GM19324 (cell line): ENCODE results near the gene AMPD3.

ENCODE experiments used
- ATAC-seq: cut with Tn5 transposase; IDR thresholded peaks from one replicate; pipeline ENCODE4 v1.9.1; 2021; ENCODE audit warnings: mild to moderate bottlenecking, moderate library complexity; ENCODE audit not compliant: unreplicated experiment, low FRiP score

AMPD3 gene

GRCh38 chr11:10500757-10501684, 46.0 kb downstream of the AMPD3 start:
- no peak for ATAC-seq

- no peak for ATAC-seq
Measured at GRCh38 chr11:10502065-10502680, 47.1 kb downstream of the AMPD3 start.

GRCh38 chr11:10502770-10503169, 47.7 kb downstream of the AMPD3 start:
- ATAC-seq: no peak

GRCh38 chr11:10503221-10503620, 48.2 kb downstream of the AMPD3 start:
- no peak for ATAC-seq

GRCh38 chr11:10503777-10504480, 48.9 kb downstream of the AMPD3 start:
- ATAC-seq: no peak

GRCh38 chr11:10504490-10504889, 49.4 kb downstream of the AMPD3 start:
- no peak for ATAC-seq

- ATAC-seq: no peak
Measured at GRCh38 chr11:10505278-10506007, 50.4 kb downstream of the AMPD3 start.

- no peak for ATAC-seq
Measured at GRCh38 chr11:10506008-10506370, 50.9 kb downstream of the AMPD3 start.

GRCh38 chr11:10511181-10511621, 56.1 kb downstream of the AMPD3 start:
- no peak for ATAC-seq

GRCh38 chr11:10514202-10514601, 59.1 kb downstream of the AMPD3 start:
- ATAC-seq: no peak

- no peak for ATAC-seq
Measured at GRCh38 chr11:10514709-10515108, 59.6 kb downstream of the AMPD3 start.

GRCh38 chr11:10515418-10515817, 60.4 kb downstream of the AMPD3 start:
- ATAC-seq: no peak

GRCh38 chr11:10518123-10518522, 63.1 kb downstream of the AMPD3 start:
- ATAC-seq: no peak

- ATAC-seq: no peak
Measured at GRCh38 chr11:10518891-10519290, 63.8 kb downstream of the AMPD3 start.

GRCh38 chr11:10519630-10520029, 64.6 kb downstream of the AMPD3 start:
- no peak for ATAC-seq

- no peak for ATAC-seq
Measured at GRCh38 chr11:10520562-10520961, 65.5 kb downstream of the AMPD3 start.

GRCh38 chr11:10522276-10522675, 67.2 kb downstream of the AMPD3 start:
- no peak for ATAC-seq

- ATAC-seq: no peak
Measured at GRCh38 chr11:10522921-10523320, 67.9 kb downstream of the AMPD3 start.

- no peak for ATAC-seq
Measured at GRCh38 chr11:10524471-10524870, 69.4 kb downstream of the AMPD3 start.
